ENCODE results near the gene CASD1. TPM values are rescaled to one million over a fixed set of nuclear protein-coding genes. Genes with fewer than 3 reads are reported as not detected.

The CASD1 gene
- total and polyA plus RNA-seq, 2 of the 4 experiments (the other 2 are of a cell fraction), result 4.0 to 4.5 TPM

- TF ChIP-seq CHD1 (IDR thresholded peaks at IDR 0.05; ENCODE audit: low read depth, low read length), result no peak
These were observed 11.5 kb upstream of the CASD1 start (continued) for GRCh38 chr7:94497874-94498670.

GRCh38 chr7:94498918-94499317, 10.7 kb upstream of the CASD1 start:
- ChIA-PET POLR2A (ENCODE audit: unreplicated experiment) (no interaction called here), CTCF (no interaction called here)
- no peak overlapping the region for H3K4me2 ChIP-seq (ENCODE audit: low read depth, low read length)
- H4K8ac ChIP-seq (ENCODE audit: low read depth in 2 of 2, low read length in 2 of 2), result no peak overlapping the region
- H3K23ac ChIP-seq (ENCODE audit: low read depth, low read length), result no peak overlapping the region
- no peaks in the 10 kb centered on the region for H3K79me1 ChIP-seq (ENCODE audit: low read depth in 1 of 2, low read length in 2 of 2)
- no peak overlapping the region for H2AK9ac ChIP-seq (replicated peaks; ENCODE audit: low read depth, low read length, poor library complexity)
- no TSS peak for BruUV-seq (replicated peaks)
- no peak overlapping the region for H3K18ac ChIP-seq (ENCODE audit: low read depth, low read length)
- peaks cover 8% of the 10 kb centered on the region; the same call in 1 of the 2 replicates for H3K27me3 ChIP-seq (ENCODE audit: control insufficient read depth, insufficient read depth, low read length)
- in situ Hi-C loops (cut with MboI; ENCODE audit: low sequenced_read_pairs) (no loop called here), intact Hi-C loops (cut with micrococcal nuclease) (no loop called here), dilution Hi-C loops (cut with HindIII; ENCODE audit: low sequenced_read_pairs, unreplicated experiment) (no loop called here)
- no peak overlapping the region for H3K9ac ChIP-seq (ENCODE audit: low read depth, low read length)
- H4K5ac ChIP-seq (ENCODE audit: low read depth, low read length), result no peak overlapping the region
- ATAC-seq (ENCODE audit: low read depth) (no peak), DNase-seq (no peak)
- no peak overlapping the region for H2BK20ac ChIP-seq (ENCODE audit: low read depth, low read length)
- H3K56ac ChIP-seq (ENCODE audit: extremely low read depth, insufficient read depth, low read length), result no peak overlapping the region
- H3K9me1 ChIP-seq (ENCODE audit: insufficient read depth, low read length), result no peaks in the 10 kb centered on the region
- no peaks in the 10 kb centered on the region for H3K36me3 ChIP-seq (ENCODE audit: control insufficient read depth, insufficient read depth, low read length)
- H3K4me3 ChIP-seq (ENCODE audit: insufficient read depth, low read depth, low read length), result no peak overlapping the region
- no CpG with 5 or more reads among the region's 2 CpGs for WGBS, 2 experiments (ENCODE audit: extremely low coverage in 2 of 2, insufficient read length in 1 of 2)
- H4K91ac ChIP-seq (ENCODE audit: insufficient read depth, low read depth, low read length), result no peak overlapping the region
- H2BK15ac ChIP-seq (ENCODE audit: low read depth, low read length), result no peak overlapping the region
- no peak overlapping the region for H2AFZ ChIP-seq (replicated peaks; ENCODE audit: low read length, poor library complexity)
- no peak overlapping the region for H3K14ac ChIP-seq (replicated peaks; ENCODE audit: low read depth, low read length)
- no peak overlapping the region for H2AK5ac ChIP-seq (ENCODE audit: low read depth, low read length)
- no peak overlapping the region for H3K27ac ChIP-seq (ENCODE audit: insufficient read depth, low read length)
- H3K9me3 ChIP-seq (ENCODE audit: control insufficient read depth, insufficient read depth, low read length), result peaks cover 3% of the 10 kb centered on the region; the same call in 1 of the 2 replicates
- H2BK120ac ChIP-seq (ENCODE audit: low read depth, low read length), result no peak overlapping the region
- H4K20me1 ChIP-seq (ENCODE audit: insufficient read depth, low read length), result no peaks in the 10 kb centered on the region
- TF ChIP-seq, protein P1, sequence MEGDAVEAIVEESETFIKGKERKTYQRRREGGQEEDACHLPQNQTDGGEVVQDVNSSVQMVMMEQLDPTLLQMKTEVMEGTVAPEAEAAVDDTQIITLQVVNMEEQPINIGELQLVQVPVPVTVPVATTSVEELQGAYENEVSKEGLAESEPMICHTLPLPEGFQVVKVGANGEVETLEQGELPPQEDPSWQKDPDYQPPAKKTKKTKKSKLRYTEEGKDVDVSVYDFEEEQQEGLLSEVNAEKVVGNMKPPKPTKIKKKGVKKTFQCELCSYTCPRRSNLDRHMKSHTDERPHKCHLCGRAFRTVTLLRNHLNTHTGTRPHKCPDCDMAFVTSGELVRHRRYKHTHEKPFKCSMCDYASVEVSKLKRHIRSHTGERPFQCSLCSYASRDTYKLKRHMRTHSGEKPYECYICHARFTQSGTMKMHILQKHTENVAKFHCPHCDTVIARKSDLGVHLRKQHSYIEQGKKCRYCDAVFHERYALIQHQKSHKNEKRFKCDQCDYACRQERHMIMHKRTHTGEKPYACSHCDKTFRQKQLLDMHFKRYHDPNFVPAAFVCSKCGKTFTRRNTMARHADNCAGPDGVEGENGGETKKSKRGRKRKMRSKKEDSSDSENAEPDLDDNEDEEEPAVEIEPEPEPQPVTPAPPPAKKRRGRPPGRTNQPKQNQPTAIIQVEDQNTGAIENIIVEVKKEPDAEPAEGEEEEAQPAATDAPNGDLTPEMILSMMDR (conservative IDR thresholded peaks at IDR 0.05; ENCODE audit: low read depth, low read length), result no peak
- TF ChIP-seq MXI1 (IDR thresholded peaks at IDR 0.05; ENCODE audit: borderline replicate concordance, low read depth, low read length) (no peak), ELK1 (IDR thresholded peaks at IDR 0.05; ENCODE audit: borderline replicate concordance, low read depth, low read length) (no peak), FOS (IDR thresholded peaks at IDR 0.05; ENCODE audit: low read depth, low read length) (no peak), CEBPB (IDR thresholded peaks at IDR 0.05; ENCODE audit: low read depth, low read length) (0 out of 2 replicates have a peak, but pooled peaks have one; percentile 2)
- no peak overlapping the region for H3K4ac ChIP-seq (ENCODE audit: low read depth, low read length)
- H2BK5ac ChIP-seq (ENCODE audit: low read depth, low read length, poor library complexity, severe bottlenecking), result no peak overlapping the region
- no peaks in the 10 kb centered on the region for H3K4me1 ChIP-seq (ENCODE audit: control insufficient read depth, insufficient read depth, low read length)
